ENCODE data around the gene LENG8.

- TF ChIP-seq CTCF (IDR thresholded peaks at IDR 0.05; ENCODE audit: poor library complexity, severe bottlenecking) (no peak), RAD21 (conservative IDR thresholded peaks at IDR 0.05) (no peak), SMC3 (conservative IDR thresholded peaks at IDR 0.05; ENCODE audit: poor library complexity) (no peak), EP300 (conservative IDR thresholded peaks at IDR 0.05; ENCODE audit: poor library complexity, severe bottlenecking) (no peak), REST (IDR thresholded peaks at IDR 0.05; ENCODE audit: borderline replicate concordance) (no peak)
Measured at GRCh38 chr19:54460230-54461005, 11.4 kb downstream of the LENG8 start.
